Pulmonary artery endothelial cell (primary cell): ENCODE results near the gene MAP3K4. TPM values are rescaled to one million over a fixed set of nuclear protein-coding genes. Genes with fewer than 3 reads are reported as not detected.

Experiments used
- DNase-seq: peaks from one replicate; pipeline ENCODE4 v3.0.0-alpha.2; 2011; ENCODE audit warnings: low read depth, low spot score
- total RNA-seq: library from RNA; depleted of rRNA; stranded (reverse); fragments of >200 nt; gene quantifications from 2 replicates; pipeline ENCODE4 v1.2.3, GENCODE V29; 2014

Gene MAP3K4
- total RNA-seq, 1 donor from 2014 or later = 18.2 TPM

DNA sequence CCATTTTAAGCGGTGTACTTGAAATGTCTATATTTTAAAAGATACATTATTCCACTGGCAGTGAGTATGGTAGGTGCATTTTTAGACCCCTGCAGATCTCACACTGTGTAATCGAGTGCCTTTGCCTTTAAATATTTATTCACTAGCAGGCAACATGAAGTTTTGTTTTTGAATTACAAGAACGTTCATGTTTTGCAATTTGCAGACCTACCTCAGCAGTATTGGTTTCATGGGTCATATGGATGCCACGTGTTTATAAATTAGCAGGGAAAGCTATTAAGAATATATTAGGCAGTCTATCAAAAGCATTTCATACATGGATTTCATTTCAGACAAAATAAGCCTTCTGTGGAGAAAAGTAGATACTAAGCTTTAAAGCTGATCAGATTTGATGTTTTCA, 7.2 kb downstream of the MAP3K4 start:
- no peak for DNase-seq

DNA sequence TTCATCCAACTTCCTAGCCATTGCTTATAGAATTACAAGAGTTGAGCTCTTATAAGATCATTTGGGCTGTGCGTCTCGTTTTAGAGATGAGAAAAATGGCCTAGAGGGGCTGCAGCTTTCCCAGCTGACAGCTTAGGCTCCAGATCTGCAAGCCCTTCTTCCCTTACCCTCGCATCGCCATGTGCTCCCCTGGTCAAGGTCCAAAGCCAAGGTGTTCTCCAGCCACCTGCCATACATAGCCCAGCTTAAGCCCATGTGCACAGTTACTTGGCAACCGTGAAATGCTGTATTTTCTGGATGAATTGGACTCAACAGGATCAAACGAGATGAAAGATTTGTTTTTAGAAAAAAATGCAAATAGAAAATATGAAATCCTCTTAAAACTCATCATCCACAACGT, 7.9 kb downstream of the MAP3K4 start:
- DNase-seq = no peak

DNA sequence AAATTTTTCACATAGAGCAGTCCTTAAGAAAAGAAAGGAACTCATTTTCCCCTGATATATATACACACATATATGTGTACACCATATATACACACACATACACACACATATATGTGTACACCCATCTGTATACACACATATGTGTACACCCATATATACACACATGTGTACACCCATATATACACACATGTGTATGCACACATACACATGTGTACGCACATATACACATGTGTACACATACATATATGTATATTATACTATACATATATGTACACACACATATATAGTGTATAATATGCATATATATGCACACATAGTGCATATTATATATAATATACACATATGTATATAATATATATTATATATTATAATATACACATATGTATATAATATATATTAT, 9.1 kb downstream of the MAP3K4 start:
- no peak for DNase-seq

DNA sequence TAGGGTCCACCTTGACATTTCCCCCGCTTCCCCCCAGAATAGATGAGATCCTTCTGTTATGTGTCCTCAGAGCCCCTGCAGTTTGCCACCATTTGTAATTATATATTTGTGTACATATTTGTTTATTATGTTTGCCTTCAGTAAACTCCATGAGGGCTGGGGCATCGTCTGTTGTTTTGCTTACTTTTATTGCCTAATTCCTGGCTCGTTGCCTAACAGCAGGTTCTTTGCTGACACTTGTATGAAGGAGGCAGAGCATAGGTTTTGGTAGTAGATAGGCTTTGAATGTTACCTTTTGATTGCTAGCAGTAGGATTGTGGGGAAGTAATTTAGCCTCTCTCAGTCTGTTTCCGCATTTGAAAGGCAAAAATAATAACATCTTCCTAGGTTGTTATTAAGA, 9.9 kb downstream of the MAP3K4 start:
- no peak for DNase-seq

DNA sequence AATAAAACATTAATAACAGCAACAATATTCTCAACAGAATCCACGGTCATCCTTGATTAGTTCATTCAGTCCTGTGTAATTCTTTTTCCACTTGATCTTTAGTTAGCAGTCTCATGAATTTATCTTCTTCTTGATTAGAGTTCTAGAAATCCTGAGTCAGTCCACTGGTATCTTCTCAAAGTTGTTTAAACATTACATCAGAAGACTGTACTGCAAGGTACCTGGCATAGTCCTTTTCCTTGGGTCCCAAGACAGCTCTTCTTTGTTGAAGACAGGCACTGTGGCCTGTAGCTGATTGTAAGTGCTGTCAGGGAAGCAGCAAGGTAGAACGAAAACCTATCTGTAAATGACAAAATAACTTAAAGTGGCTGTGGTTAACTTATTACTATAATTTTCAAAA, 11.8 kb downstream of the MAP3K4 start:
- DNase-seq = no peak

DNA sequence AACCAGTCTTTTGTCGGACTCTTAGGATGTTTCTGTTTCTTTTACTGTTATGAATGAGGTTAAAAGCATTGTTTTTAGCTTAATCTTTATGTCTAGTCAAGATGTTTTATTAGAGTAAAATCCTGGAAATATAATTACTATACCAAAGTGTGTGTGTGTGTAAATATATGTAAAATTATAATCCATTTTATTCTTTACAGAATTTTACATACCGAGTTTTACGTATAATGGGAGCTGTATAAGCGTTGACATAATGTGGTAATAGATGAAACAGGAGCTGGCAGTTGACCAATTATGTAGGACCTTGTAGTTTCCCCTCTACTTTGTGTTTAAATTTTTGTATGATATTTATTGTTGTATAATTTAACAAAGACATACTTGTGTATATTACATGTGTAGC, 16.7 kb downstream of the MAP3K4 start:
- no peak for DNase-seq

DNA sequence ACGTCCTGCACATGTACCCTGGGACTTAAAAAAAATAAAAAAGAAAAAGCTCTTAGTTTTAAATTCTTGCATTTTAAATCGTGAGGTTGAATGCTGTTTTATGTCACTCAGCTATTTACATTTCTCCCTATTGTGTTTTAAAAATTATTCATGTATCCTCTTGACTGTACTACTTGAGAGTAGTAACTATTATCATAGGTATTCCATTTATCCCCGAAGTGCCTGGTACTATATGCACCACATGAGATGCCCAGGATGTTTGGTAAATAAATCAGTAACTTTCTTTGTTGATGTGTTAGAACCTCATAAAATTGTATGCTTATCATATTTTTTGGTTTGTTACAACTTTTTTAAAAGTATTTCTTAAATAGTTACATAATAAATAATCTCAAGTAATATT, 18.4 kb downstream of the MAP3K4 start:
- no peak for DNase-seq

DNA sequence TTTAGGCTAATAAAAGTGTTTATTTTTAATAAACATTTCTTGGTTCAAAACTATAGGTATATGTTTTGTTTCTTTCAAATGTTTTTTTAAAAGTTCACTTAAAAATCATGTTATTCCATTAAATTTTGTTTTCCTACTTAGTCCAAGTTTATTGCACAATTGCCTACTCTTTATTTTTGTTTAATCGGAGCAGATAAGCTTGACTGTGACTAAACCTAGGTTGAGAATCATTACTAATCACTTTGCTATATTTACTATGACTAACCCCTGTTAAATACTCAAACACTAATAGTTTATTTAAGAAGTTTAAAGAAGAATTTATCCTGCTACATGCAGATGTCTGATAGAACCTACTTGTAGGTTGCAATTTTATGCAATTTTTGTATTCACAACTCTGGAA, 18.8 kb downstream of the MAP3K4 start:
- no peak for DNase-seq

DNA sequence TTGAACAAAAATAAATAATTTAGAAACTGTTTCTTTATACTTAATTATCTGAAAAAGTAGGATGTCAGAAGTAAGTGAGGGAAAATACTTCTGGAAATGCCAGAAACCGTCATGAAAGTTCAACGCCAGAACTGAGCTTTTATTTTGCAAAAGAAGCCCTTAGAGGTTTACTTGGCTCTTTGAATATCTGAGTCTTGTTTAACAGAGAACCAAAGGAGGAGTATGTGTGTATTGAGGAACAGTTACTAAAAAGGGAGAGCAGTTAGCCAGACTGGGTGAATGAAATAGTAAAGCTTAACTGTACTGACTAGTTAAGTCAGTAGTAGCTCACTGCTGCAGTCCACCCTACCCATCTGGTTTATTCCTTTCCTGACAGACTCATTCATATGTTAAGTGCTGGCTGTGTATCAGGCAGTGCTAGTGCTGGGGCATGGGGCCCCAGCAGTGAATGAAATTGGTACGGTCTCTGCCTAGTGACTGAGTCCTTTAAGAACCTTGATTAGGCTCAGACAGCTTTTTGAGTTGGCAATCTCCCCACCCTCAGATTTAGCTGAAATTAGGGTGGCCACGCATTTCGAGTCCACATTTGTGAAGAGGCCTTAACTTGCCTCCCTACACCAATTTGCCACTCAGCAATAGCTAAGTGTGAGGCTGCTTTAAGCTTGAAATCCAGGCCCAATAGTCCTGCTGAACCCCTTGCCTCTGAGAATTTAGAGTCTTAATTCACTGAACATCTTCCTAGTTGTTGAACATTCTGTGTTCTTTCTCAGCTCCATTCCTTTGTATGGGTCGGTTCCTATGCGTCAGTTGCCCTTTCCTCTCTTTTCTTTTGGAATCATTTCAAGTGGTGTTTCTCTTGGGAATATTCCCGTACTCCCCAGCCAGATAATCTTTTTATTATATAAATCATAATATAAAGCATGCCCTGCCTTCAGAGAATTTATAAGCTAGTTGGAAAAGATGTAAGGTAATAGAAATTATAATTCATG, 20.2 kb downstream of the MAP3K4 start:
- DNase-seq = no peak

DNA sequence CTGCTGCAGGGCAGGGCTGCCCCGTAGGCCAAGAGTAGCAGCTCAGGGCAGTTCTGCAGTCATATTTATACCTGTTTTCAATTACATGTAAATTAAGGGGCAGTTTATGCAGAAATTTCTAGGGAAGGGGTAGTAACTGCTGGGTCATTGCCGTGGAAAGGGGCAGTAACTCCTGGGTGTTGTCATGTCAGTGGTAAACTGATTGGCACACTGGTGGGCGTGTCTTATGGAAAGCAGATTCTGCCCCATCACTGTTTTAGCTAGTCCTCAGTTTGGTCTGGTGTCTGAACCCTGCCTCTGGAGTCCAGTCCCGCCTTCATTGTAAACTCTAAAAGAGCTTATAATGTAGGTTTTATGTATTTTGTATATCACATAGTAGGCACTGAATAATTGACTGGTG, 22.1 kb downstream of the MAP3K4 start:
- no peak for DNase-seq

DNA sequence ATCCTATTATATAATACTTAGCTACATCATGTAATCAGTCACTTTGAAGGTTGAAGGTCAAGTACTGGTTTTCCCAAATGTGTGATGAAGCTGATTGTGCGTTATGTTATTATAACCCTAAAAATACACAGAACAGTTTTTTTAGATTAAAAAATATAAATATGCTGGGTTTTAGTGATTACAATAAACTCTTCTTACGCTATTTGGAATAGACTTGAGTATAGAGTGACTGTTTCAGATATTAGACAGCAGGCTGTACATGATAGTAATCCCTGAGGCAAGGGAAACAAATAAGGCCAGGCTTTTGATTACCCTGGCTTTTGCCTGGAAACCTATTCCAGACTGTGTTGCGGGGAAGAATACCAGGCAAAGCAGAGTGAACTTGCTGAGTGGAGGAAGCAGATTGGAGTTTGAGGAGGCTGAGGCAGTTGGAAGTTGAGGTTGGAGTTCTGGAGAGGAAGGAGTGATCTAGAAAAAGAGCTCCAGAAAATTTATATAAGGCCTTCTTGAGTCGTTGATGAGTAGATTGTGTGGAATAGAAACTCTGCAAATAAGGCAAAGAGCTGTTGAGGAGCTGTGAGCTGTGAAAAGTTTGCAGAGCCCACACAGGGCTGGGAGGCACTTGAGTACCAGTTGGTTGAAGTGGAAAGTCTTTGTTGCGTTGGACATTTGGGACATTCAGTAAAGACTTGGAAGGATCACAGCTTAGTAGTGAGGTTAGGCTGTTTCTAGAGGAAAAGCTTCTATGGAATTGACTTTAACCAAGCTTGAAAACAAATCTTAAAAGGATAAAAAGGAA, 26.4 kb downstream of the MAP3K4 start:
- no peak for DNase-seq

DNA sequence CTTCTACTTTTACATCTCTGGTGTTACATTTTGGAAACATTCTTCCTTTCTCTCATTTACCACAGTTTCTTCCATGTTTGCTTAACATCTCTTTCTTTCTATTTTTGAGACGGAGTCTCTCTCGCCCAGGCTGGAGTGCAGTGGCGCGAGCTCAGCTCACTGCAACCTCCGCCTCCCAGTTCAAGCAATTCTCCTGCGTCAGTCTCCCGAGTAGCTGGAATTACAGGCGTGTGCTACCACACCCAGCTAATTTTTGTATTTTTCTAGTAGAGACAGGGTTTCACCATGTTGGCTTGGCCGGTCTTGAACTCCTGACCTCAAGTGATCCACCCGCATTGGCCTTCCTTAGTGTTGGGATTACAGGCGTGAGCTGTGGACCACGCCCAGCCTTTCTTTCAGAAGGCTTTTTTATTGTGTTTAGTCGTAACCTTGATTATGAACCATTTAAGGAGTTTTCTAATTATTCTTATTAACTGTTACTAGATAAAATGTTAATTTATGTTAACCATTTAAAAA, 27.8 kb downstream of the MAP3K4 start:
- DNase-seq = no peak

DNA sequence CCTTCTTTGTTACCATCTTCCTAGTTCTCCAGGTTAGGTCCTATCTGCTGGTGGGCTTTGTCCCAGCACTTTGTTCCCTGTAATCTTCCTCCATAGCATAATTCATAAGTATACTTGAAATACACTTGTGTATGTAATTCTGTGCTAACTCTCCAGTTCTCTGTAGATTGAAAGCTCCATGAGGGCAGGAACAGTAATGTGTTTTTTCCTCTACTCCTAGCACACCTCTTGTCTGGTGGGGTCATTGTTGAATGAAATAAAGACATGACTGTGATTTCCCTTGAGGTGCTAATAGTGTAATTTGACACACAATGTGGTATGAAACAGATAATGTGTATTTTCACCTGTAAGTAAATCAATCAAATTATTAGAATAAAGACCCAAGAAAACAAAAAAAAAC, 30.0 kb downstream of the MAP3K4 start:
- no peak for DNase-seq

DNA sequence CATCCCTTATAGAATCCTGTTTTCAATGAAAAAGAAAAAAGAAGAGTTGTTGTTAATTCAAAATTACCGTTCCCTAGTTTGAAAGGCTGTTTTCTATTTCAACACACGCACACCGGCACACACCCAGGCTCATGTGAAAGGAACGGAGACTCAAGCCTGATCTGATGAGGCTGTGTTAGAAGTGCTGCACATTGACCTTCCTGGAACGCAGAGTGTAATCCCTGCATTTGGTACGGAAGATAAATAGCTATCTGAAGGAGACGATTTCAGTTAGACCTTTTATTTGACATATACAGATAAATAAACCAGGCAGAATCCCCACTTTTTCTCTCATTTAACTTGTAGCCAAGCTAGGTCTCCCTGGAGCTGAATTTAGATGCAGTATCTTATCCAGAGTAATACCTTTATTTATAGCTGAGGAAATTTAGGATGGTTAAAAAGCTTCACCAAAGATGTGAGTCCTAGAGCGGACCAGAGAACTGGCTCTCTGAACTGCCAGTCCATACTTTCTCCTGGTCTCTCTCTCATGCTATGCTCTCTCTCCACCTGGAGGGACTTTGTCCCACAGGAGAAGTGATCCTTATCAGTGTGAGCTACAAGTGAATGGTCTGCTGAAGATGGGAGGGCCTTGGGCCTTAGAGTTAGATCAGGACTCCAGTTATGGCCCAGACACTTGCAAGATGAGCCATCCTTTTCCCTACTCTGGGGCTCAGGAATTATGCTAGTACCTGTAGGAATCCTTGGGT, 30.6 kb downstream of the MAP3K4 start:
- DNase-seq = no peak

DNA sequence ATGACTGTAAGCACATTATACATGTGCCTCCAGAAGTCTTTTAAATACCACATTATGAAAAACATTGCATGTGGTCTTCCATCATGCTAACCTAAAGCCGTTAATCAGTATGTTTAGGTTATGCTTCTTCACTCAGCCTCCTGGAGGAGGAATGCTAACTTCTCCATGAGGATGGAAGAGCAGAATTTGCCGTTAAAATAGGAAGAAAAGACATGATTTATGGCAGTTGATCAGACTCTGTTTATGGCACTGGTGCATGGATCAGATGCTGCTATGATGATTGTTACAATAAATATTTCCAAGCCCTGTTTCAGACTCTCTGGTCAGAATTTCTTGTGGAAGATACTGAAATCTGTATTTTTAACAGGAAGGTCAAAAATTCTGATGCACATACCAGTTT, 31.7 kb downstream of the MAP3K4 start:
- no peak for DNase-seq

DNA sequence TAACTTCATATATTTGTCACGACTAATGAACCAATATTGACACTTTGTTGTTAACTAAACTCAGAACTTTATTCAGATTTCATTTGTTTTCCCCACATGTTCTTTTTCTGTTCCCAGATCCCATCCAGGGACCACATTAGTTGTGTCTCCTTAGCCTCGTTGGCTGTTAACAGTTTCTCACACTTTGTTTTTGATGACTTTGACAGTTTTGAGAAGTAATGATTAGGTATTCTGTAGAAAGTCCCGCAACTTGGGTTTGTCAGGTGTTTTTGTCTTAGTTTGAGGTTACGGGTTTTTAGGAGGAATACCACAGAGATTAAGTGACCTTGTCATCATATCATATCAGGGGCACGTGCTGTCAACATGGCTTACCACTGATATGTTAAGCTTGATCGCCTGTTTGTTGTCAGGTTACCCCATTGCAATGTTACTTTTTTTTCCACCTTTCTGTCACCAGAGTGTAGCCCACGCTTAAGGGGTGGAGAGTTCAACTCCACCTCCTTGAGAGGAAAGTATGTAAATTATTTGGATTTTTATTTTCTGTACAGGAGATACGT, 32.9 kb downstream of the MAP3K4 start:
- DNase-seq = no peak

DNA sequence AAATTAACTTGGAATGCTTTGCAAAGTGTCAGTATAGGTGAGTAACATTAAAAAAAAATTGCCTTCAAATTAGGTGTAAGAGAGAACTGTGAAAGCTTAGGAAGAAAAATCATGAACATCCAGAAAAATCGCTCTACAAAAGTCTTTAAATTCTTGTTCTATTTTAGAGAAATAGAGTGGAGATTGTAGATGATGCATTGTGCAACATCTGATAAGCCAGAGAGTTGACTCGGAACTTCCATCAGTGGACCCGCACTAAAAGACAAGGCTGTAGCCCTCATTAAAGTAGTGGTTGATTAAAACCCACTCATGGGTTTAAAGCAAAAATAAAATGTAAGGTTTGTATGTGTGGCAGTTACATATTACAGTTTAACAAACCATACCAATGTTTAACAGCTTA, 35.8 kb downstream of the MAP3K4 start:
- DNase-seq = no peak

DNA sequence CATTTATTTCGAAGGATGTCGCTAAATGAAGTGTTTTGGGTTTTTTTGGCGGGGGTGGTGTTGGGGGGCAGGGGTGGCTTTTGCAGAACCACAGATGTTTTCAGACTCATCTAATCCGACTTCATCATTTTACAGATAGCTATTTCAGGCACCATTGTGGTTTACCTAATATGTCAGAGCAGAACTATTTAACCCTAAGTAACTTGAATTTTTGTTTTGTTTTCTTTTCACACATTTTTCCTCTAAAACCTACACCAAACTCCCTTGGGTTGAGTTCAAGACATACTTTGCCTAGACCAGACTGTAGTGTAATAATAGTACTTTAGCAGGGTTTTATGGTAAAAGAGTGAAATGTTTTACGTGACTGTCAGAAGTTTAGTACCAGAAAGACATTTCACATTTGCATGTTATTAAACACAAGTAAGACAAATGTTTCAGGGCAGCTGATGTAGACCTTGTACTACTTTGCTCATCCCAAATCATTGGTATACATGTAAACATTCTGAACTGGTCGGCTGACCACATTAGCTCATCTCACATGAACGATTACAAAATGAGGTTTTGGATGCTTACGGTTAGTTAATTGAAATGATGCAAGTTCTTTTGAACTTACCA, 37.7 kb downstream of the MAP3K4 start:
- no peak for DNase-seq

DNA sequence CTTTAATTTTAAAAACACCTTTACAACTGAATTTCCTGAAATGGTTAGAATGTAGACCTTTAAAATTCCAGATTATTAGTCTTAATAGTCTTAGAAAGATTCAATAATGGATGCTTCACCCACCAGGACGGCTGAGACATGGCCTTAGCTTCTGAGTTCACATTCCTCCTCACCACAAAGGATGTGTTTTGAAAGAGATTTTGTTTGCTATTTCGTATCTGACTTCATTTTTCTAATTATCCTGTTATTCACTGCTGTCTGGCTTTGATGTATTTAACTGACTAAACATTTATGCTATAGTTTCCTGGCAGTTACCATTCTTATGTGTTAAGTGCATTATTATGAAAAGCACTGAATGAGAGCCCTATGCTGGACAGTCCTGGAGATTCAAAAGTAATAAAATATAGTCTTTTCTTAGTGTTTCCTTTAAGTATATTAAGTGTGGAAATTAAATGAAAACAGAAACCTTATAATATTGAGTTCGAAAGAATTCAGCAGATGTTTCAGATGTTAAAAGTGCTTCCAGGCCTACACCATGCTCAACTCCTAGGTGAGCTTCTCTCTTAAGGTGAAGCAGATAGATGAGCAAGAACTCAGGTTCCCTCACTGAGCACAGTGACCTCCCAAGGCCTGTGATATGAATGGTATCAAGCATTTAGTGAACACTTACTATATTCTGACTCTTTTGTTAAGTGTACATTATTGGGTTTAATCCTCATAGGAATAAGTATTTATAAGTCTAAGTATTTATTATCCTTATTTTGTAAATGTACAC, 40.3 kb downstream of the MAP3K4 start:
- DNase-seq = no peak

DNA sequence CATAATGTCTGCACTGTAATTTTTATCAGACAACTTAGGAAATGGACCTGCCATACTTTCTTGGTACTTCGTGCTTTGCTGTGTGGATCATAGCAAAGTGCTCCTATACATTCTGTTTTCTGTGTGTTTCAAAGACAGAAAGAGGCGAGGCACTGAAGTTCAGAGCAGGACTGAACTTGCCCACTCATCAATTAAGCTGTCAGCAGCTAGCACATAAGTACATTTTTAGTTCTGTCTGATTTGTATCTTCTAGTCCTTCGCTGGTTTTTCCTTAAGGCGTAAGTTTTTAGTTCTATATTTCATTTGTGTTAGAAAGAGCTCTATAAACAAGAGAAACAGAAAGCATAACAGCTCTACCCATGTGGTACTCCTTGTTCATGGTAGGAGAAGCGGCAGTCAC, 42.1 kb downstream of the MAP3K4 start:
- DNase-seq = no peak
